Cardiac ventricle fibroblast (primary cell): ENCODE data around the gene IL17F. TPM values are rescaled to one million over a fixed set of nuclear protein-coding genes. Genes with fewer than 3 reads are reported as not detected.

Experiments used
- total RNA-seq: library from RNA; depleted of rRNA; stranded (reverse); fragments of >200 nt; gene quantifications from 2 replicates; pipeline ENCODE4 v1.2.3, GENCODE V29; 2015

Gene IL17F
- not detected in 2 replicates for total RNA-seq

GRCh38 chr6:52244400-52244799 is at the start of gene IL17F:
Gene IL17F (minus strand): TSS chr6:52244500. CDS start chr6:52244429, 71 bp downstream.

GRCh38 chr6:52284460-52285176 is 40.3 kb upstream of the IL17F start, which contains the start of gene MCM3:
Gene MCM3 (minus strand): TSS chr6:52284742. CDS start chr6:52284674, 68 bp downstream.

Other genes starting within 250 kb of the IL17F start
- not detected in 2 replicates for gene PKHD1, start 156.9 kb downstream of the IL17F start, total RNA-seq
- not detected in 2 replicates for gene IL17A, start 58.1 kb downstream of the IL17F start, total RNA-seq
- 17.0 and 20.7 TPM in 2 replicates for gene MCM3, start 40.2 kb upstream of the IL17F start, total RNA-seq
- 3.8 and 4.7 TPM in 2 replicates for gene PAQR8, start 117.7 kb upstream of the IL17F start, total RNA-seq
- 28.3 and 38.9 TPM in 2 replicates for gene EFHC1, start 175.8 kb upstream of the IL17F start, total RNA-seq